ENCODE results near the gene TMEM181. TPM values are rescaled to one million over a fixed set of nuclear protein-coding genes. Genes with fewer than 3 reads are reported as not detected.

TMEM181 gene
- total and polyA plus RNA-seq, 4 donors: 6.4 to 15.6 (median 12.6) TPM

GRCh38 chr6:158603261-158604047, 43.6 kb downstream of the TMEM181 start (continued):
- no peak for TF ChIP-seq ZBTB33 (IDR thresholded peaks at IDR 0.05)
- TF ChIP-seq FOXA2 (IDR thresholded peaks at IDR 0.05): no peak
- TF ChIP-seq ATF3 (IDR thresholded peaks at IDR 0.05): no peak
- TF ChIP-seq RAD21 (IDR thresholded peaks at IDR 0.05): no peak
- TF ChIP-seq JUND (IDR thresholded peaks at IDR 0.05): no peak
- TF ChIP-seq HNF4G (IDR thresholded peaks at IDR 0.05): no peak
- no peak for TF ChIP-seq FOXA1 (IDR thresholded peaks at IDR 0.05)
- no peak for TF ChIP-seq YY1 (IDR thresholded peaks at IDR 0.05)
- TF ChIP-seq RXRA (IDR thresholded peaks at IDR 0.05): no peak

GRCh38 chr6:158604048-158604406, 44.1 kb downstream of the TMEM181 start:
- no peak for DNase-seq (ENCODE audit: low spot score)
- Histone ChIP-seq H3K27me3 (ENCODE audit: control insufficient read depth in 4 of 4, insufficient read depth in 4 of 4, low read length in 3 of 4) (no peaks in the 10 kb centered on the region), H3K9me3 (ENCODE audit: control insufficient read depth in 4 of 4, low read length in 3 of 4) (no peaks in the 10 kb centered on the region), H3K4me1 (ENCODE audit: control insufficient read depth in 4 of 4, insufficient read depth in 4 of 4, low read length in 3 of 4) (peaks cover 0 to 2% (median 0%) of the 10 kb centered on the region in 4 donors), H3K27ac (ENCODE audit: low read depth in 1 of 2, low read length in 2 of 2) (no peak overlapping the region), H3K9ac (ENCODE audit: low read depth in 1 of 2, low read length in 2 of 2) (no peak overlapping the region), H3K4me3 (ENCODE audit: low read depth in 1 of 3, low read length in 3 of 3) (no peak overlapping the region), H3K36me3 (ENCODE audit: control insufficient read depth in 4 of 4, insufficient read depth in 3 of 4, low read depth in 1 of 4, low read length in 3 of 4) (peaks cover 6 to 28% (median 7%) of the 10 kb centered on the region in 4 donors)
- TF ChIP-seq FOXA1 (IDR thresholded peaks at IDR 0.05) (no peak), FOXA2 (IDR thresholded peaks at IDR 0.05) (no peak), JUND (IDR thresholded peaks at IDR 0.05) (no peak), TAF1 (conservative IDR thresholded peaks at IDR 0.05) (no peak), GABPA (IDR thresholded peaks at IDR 0.05 in 1 of 2, conservative IDR thresholded peaks at IDR 0.05 in 1 of 2) (no peak), SP1 (IDR thresholded peaks at IDR 0.05) (no peak), HNF4A (conservative IDR thresholded peaks at IDR 0.05) (no peak), YY1 (IDR thresholded peaks at IDR 0.05) (no peak), ATF3 (IDR thresholded peaks at IDR 0.05) (no peak), RXRA (IDR thresholded peaks at IDR 0.05) (no peak), RAD21 (IDR thresholded peaks at IDR 0.05) (no peak), REST (IDR thresholded peaks at IDR 0.05) (no peak), MAX (IDR thresholded peaks at IDR 0.05) (no peak), ZBTB33 (IDR thresholded peaks at IDR 0.05) (no peak), EGR1 (IDR thresholded peaks at IDR 0.05; ENCODE audit: low read depth in 2 of 2) (no peak)
- TF ChIP-seq, protein P1, sequence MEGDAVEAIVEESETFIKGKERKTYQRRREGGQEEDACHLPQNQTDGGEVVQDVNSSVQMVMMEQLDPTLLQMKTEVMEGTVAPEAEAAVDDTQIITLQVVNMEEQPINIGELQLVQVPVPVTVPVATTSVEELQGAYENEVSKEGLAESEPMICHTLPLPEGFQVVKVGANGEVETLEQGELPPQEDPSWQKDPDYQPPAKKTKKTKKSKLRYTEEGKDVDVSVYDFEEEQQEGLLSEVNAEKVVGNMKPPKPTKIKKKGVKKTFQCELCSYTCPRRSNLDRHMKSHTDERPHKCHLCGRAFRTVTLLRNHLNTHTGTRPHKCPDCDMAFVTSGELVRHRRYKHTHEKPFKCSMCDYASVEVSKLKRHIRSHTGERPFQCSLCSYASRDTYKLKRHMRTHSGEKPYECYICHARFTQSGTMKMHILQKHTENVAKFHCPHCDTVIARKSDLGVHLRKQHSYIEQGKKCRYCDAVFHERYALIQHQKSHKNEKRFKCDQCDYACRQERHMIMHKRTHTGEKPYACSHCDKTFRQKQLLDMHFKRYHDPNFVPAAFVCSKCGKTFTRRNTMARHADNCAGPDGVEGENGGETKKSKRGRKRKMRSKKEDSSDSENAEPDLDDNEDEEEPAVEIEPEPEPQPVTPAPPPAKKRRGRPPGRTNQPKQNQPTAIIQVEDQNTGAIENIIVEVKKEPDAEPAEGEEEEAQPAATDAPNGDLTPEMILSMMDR (IDR thresholded peaks at IDR 0.05; ENCODE audit: low read depth, low read length, missing input control): no peak
- 93% methylated on average over 6 of the region's 6 CpGs for WGBS

All from liver (tissue), 9 donors.